Left ventricle myocardium inferior (tissue), 1 donor: ENCODE results near the gene DKC1. TPM values are rescaled to one million over a fixed set of nuclear protein-coding genes. Genes with fewer than 3 reads are reported as not detected.

Source experiments
- total RNA-seq: library from RNA; stranded (reverse); fragmentation: NEBNext Ultra II Directional; extraction: Animal tissue kit (Norgen Biotek cat#: 25700); gene quantifications from one replicate; pipeline ENCODE4 v1.2.1, GENCODE V29; 2021
- donor health status: DM: no; HTN: yes; CAD: no; lungs with severe emphysema.

The DKC1 gene
- total RNA-seq, 1 donor from 2014 or later = 18.0 TPM

Other genes starting within 250 kb of the DKC1 start
- 52.0 TPM for gene FAM3A, start 246.6 kb upstream of the DKC1 start, total RNA-seq
- 10.9 TPM for gene G6PD, start 216.0 kb upstream of the DKC1 start, total RNA-seq
- gene IKBKG, start 215.2 kb upstream of the DKC1 start, total RNA-seq = 14.8 TPM
- not detected for gene CTAG1A, start 177.7 kb upstream of the DKC1 start, total RNA-seq
- gene CTAG1B, start 143.6 kb upstream of the DKC1 start, total RNA-seq = not detected
- not detected for gene CTAG2, start 109.3 kb upstream of the DKC1 start, total RNA-seq
- gene GAB3, start 11.8 kb upstream of the DKC1 start, total RNA-seq = 14.8 TPM
- 32.9 TPM for gene MPP1, start 42.6 kb downstream of the DKC1 start, total RNA-seq
- not detected for gene SMIM9, start 71.8 kb downstream of the DKC1 start, total RNA-seq
- gene F8A1, start 123.5 kb downstream of the DKC1 start, total RNA-seq = 30.3 TPM